Measurements from ENCODE around the gene ZYX. TPM values are rescaled to one million over a fixed set of nuclear protein-coding genes. Genes with fewer than 3 reads are reported as not detected.
A peak's percentile ranks its signal among the peaks of the same experiment; 100 is the strongest.
"Not testable (repeated sequence)": the region's sequence is repeated elsewhere in the genome, so short reads cannot be mapped to it uniquely, and the experiment has no call there.

The ZYX gene
- total RNA-seq, 3 donors from 2014 or later: 49.0 to 203 (median 109) TPM

DNA sequence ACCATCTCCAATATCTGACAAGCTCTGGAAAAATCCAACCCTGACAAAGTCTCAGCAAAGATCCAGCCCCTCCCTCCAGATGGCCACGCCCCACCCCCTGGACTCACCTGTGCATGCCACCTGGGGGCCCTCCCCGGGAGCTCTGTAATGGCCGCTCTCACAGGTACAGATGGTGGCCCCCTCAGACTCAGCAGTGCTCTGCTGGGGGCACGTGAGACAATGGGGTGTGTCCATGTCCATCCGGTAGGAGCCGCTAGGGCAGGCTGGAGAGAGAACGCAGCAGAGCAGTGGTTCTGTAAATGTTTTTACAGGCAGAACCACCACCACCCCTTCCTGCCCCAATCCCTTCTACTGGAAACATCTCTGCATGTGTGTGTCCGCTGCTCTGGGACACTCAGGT is 18.0 kb downstream of the ZYX start:
- H3K36me3 ChIP-seq (ENCODE audit: low read depth): no peaks in the 10 kb centered on the region
- ATAC-seq (no peak), DNase-seq (no peak)
- intact Hi-C loops (cut with DNase I, micrococcal nuclease): no loop called here
- H3K4me3 ChIP-seq: no peak overlapping the region
- no peaks in the 10 kb centered on the region for H3K4me1 ChIP-seq (ENCODE audit: low read depth)
- TF ChIP-seq, protein P1, sequence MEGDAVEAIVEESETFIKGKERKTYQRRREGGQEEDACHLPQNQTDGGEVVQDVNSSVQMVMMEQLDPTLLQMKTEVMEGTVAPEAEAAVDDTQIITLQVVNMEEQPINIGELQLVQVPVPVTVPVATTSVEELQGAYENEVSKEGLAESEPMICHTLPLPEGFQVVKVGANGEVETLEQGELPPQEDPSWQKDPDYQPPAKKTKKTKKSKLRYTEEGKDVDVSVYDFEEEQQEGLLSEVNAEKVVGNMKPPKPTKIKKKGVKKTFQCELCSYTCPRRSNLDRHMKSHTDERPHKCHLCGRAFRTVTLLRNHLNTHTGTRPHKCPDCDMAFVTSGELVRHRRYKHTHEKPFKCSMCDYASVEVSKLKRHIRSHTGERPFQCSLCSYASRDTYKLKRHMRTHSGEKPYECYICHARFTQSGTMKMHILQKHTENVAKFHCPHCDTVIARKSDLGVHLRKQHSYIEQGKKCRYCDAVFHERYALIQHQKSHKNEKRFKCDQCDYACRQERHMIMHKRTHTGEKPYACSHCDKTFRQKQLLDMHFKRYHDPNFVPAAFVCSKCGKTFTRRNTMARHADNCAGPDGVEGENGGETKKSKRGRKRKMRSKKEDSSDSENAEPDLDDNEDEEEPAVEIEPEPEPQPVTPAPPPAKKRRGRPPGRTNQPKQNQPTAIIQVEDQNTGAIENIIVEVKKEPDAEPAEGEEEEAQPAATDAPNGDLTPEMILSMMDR (IDR thresholded peaks at IDR 0.05): no peak
- no peaks in the 10 kb centered on the region for H3K9me3 ChIP-seq

DNA sequence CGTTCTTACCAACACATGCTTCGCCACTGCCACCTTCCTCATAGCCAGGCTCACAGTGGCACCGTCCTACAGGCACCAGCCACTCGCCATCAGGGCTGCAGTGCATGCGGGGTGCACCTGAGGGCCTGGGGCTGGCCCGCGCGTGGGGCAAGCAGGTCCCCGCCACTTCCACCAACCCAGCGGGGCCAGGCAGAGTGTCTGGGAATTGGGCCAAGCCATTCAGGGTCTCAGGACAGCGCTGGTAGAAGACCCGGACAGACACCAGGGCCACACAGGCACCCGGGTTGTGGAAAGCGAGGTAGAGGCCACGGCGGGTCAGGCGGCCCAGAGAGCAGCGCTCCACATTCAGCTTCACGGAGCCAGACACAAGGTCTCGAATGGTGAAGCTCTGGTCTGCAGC is 18.5 kb downstream of the ZYX start:
- no peak for ATAC-seq
- Histone ChIP-seq H3K9me3 (no peaks in the 10 kb centered on the region), H3K4me3 (no peak overlapping the region), H3K4me1 (ENCODE audit: low read depth) (no peaks in the 10 kb centered on the region), H3K36me3 (ENCODE audit: low read depth) (no peaks in the 10 kb centered on the region)
- intact Hi-C loops (cut with DNase I, micrococcal nuclease): no loop called here
- TF ChIP-seq, protein P1 (IDR thresholded peaks at IDR 0.05): no peak
- no peak for DNase-seq

DNA sequence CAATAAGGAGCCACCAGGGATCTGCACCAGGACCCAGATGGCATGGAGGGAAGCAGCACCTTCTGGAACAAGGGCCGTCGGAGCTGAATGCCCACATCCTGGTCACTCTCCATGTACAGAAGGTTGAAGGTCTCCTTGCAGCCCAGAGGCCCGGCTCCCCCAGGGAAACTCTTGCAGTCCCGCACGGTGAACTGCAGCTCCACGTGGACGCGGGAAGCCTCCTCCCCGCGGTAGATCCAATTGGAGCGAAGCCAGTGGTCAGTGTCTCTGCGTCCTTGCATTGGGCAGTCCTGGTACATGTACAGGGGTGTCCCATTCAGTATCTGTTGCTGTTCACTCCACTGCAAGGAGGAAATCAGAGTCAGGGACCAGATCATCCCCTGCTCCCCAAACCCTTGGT is 20.1 kb downstream of the ZYX start:
- TF ChIP-seq, protein P1 (IDR thresholded peaks at IDR 0.05): no peak
- no peak overlapping the region for H3K4me3 ChIP-seq
- no peaks in the 10 kb centered on the region for H3K4me1 ChIP-seq (ENCODE audit: low read depth)
- ATAC-seq: no peak
- no peaks in the 10 kb centered on the region for H3K36me3 ChIP-seq (ENCODE audit: low read depth)
- no peak for DNase-seq
- no peaks in the 10 kb centered on the region for H3K9me3 ChIP-seq
- intact Hi-C loops (cut with DNase I, micrococcal nuclease): no loop called here

DNA sequence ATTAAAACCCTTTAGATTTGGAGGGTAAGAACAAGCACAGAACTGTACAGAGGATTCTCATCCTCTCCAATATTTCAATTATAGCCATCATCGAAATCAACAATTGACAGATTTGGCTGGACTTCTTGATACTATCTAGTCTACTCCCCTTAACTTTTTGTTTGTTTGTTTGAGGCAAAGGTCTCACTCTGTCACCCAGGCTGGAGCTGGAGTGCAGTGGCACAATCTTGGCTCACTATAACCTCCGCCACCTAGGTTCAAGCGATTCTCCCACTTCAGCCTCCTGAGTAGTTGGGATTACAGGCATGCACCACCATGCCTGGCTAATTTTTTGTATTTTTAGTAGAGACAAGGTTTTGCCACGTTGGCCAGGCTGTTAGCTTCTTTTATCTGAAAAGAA is 21.1 kb downstream of the ZYX start:
- H3K9me3 ChIP-seq; H3K4me1 ChIP-seq (ENCODE audit: low read depth); DNase-seq; intact Hi-C loops (cut with DNase I, micrococcal nuclease); ATAC-seq; H3K36me3 ChIP-seq (ENCODE audit: low read depth); H3K4me3 ChIP-seq: not testable (repeated sequence)

DNA sequence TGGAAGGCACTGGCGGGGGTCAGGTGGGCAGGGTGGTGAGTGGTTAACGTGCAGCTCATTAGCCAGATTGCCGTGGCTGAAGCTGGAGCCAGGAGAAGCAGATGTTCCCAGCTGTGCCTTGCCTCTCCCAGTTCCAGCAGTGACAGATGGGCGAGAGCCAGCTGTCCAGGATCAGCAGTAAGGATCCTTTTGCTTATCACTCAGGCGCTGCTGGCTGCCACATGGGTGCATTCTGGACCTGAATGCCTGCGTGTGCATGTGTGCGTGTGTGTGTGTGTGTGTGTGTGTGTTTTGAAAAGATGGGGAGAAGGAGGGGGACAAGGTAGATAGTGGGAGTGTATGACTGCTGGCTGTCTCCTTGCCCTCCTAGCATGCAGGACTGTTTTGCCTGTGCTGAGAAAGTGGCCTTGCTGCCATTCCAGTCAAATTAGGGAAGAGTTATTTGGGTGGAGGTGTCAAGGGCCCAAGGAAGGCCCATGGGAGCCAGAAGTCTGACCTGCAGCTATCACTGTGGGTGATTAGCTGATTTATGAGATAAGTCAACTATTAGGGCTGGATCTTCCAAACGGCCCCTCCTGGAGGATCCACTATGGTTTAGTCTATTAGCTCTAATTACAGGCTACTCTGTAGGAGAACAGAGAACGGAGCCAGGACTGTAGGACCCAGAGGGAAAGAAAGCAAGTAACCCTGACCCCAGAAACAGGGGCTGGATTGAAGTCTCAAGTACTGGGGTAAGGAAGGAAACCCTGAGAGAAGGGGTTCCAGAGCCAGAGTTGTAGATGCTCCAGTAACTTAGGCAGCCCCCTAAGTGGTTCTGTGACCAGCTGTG is 24.2 kb downstream of the ZYX start:
- no peak for ATAC-seq

DNA sequence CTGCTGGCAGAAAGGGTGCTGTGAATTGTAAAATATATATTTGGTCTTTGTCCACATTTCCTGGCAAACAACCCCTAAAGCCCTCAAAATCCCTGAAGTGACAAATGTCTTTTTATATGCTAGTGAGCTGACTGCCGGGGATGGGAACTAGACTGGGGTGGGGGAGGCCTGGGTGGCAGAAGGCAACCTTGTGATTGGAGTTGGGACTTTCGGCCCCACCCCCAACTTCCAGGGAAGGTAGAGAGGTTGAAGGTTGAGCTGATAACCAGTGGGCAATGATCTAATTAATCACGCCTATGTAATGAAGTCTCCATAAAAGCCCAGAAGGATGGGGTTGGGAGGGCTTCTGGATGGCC is 24.8 kb downstream of the ZYX start:
- ATAC-seq (no peak), DNase-seq (no peak)
- TF ChIP-seq, protein P1 (IDR thresholded peaks at IDR 0.05): no peak
- H3K4me3 ChIP-seq: no peak overlapping the region
- no peaks in the 10 kb centered on the region for H3K36me3 ChIP-seq (ENCODE audit: low read depth)
- intact Hi-C loops (cut with DNase I, micrococcal nuclease): no loop called here
- no peaks in the 10 kb centered on the region for H3K9me3 ChIP-seq
- peaks cover 13% of the 10 kb centered on the region for H3K4me1 ChIP-seq (ENCODE audit: low read depth)

More for the DNA sequence above, 24.2 kb downstream of the ZYX start:
- peaks cover 13% of the 10 kb centered on the region for H3K4me1 ChIP-seq (ENCODE audit: low read depth)
- intact Hi-C loops (cut with DNase I, micrococcal nuclease): no loop called here
- TF ChIP-seq, protein P1 (IDR thresholded peaks at IDR 0.05): no peak
- no peak overlapping the region for H3K4me3 ChIP-seq
- DNase-seq: peak in 2 of 3 donors; percentile 57 to 58
- H3K9me3 ChIP-seq: no peaks in the 10 kb centered on the region
- H3K36me3 ChIP-seq (ENCODE audit: low read depth): no peaks in the 10 kb centered on the region
